ENCODE data around the gene ZNF133. TPM values are rescaled to one million over a fixed set of nuclear protein-coding genes. Genes with fewer than 3 reads are reported as not detected.

The ZNF133 gene
- total and polyA plus RNA-seq, 2 experiments from 2014 or later, result 9.4 to 15.1 TPM

GRCh38 chr20:18321976-18322950 is 33.9 kb downstream of the ZNF133 start:
- H3F3A ChIP-seq (replicated peaks; ENCODE audit: low read depth), result no peaks in the 10 kb centered on the region
- no peak for ATAC-seq
- H3K9me2 ChIP-seq (ENCODE audit: insufficient read depth), result no peaks in the 10 kb centered on the region
- H3K27me3 ChIP-seq (ENCODE audit: insufficient read depth), result no peaks in the 10 kb centered on the region
- peaks cover 31% of the 10 kb centered on the region for H3K4me1 ChIP-seq (ENCODE audit: insufficient read depth)
- H3K9me3 Mint-ChIP-seq, result peaks cover 5% of the 10 kb centered on the region; the same call in 2 of the 3 replicates
- peak overlapping the region; percentile 6; the same call in 1 of the 2 replicates for H2AFZ ChIP-seq
- H3K4me1 Mint-ChIP-seq, result peaks cover 36% of the 10 kb centered on the region
- peaks cover 6% of the 10 kb centered on the region for H3K36me3 Mint-ChIP-seq (ENCODE audit: low read depth)
- no peaks in the 10 kb centered on the region for H3K79me2 ChIP-seq (replicated peaks; ENCODE audit: insufficient read depth)
- no peaks in the 10 kb centered on the region for H4K20me1 ChIP-seq (replicated peaks; ENCODE audit: insufficient read depth)
- H3K27ac Mint-ChIP-seq, result peak overlapping the region; percentile 98
- H3K27ac ChIP-seq (ENCODE audit: low read depth), result no peak overlapping the region
- H3K4me3 Mint-ChIP-seq, result 0 out of 3 replicates have a peak overlapping the region, but pooled peaks have one; percentile 8
- H3K4me3 ChIP-seq, result no peak overlapping the region
- TF ChIP-seq EZH2phosphoT487 (IDR thresholded peaks at IDR 0.05; ENCODE audit: unreplicated experiment) (no peak), CREB1 (CRISPR knock-in tag; IDR thresholded peaks at IDR 0.05; ENCODE audit: low read depth) (no peak), JUNB (IDR thresholded peaks at IDR 0.05; ENCODE audit: unreplicated experiment) (no peak), CTCF (conservative IDR thresholded peaks at IDR 0.05; ENCODE audit: low read depth in 2 of 2) (no peak), POLR2AphosphoS5 (IDR thresholded peaks at IDR 0.05; ENCODE audit: low read depth) (no peak), ZNF331 (CRISPR knock-in tag; IDR thresholded peaks at IDR 0.05; ENCODE audit: low read depth) (no peak), EZH2 (IDR thresholded peaks at IDR 0.05; ENCODE audit: low read depth, unreplicated experiment) (no peak)
- TF ChIP-seq, protein P1, sequence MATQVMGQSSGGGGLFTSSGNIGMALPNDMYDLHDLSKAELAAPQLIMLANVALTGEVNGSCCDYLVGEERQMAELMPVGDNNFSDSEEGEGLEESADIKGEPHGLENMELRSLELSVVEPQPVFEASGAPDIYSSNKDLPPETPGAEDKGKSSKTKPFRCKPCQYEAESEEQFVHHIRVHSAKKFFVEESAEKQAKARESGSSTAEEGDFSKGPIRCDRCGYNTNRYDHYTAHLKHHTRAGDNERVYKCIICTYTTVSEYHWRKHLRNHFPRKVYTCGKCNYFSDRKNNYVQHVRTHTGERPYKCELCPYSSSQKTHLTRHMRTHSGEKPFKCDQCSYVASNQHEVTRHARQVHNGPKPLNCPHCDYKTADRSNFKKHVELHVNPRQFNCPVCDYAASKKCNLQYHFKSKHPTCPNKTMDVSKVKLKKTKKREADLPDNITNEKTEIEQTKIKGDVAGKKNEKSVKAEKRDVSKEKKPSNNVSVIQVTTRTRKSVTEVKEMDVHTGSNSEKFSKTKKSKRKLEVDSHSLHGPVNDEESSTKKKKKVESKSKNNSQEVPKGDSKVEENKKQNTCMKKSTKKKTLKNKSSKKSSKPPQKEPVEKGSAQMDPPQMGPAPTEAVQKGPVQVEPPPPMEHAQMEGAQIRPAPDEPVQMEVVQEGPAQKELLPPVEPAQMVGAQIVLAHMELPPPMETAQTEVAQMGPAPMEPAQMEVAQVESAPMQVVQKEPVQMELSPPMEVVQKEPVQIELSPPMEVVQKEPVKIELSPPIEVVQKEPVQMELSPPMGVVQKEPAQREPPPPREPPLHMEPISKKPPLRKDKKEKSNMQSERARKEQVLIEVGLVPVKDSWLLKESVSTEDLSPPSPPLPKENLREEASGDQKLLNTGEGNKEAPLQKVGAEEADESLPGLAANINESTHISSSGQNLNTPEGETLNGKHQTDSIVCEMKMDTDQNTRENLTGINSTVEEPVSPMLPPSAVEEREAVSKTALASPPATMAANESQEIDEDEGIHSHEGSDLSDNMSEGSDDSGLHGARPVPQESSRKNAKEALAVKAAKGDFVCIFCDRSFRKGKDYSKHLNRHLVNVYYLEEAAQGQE (IDR thresholded peaks at IDR 0.05; ENCODE audit: unreplicated experiment), result no peak
- peak; percentile 19 for DNase-seq (ENCODE audit: low spot score)
- H3K4me2 ChIP-seq, result no peak overlapping the region
- no peaks in the 10 kb centered on the region for H3K36me3 ChIP-seq (ENCODE audit: insufficient read depth)
- H3K27me3 Mint-ChIP-seq (ENCODE audit: insufficient read depth, low read depth, poor library complexity), result peaks cover 5% of the 10 kb centered on the region

All from GM23338 (cell line).